HEK293T (cell line): ENCODE results near the gene ARMC5.
"Not testable (repeated sequence)": the region's sequence is repeated elsewhere in the genome, so short reads cannot be mapped to it uniquely, and the experiment has no call there.

Source experiments
- CTCF ChIA-PET: fragments of 350-600 bp; formaldehyde crosslinking; extraction: SDS; loops from one replicate; lab custom pipeline; 2021; ENCODE audit warnings: antibody characterized with exemption, inconsistent platforms; lab: Yijun Ruan, JAX
- POLR2A ChIA-PET: fragments of 350-600 bp; formaldehyde crosslinking; extraction: SDS; loops from one replicate; lab custom pipeline; 2020; ENCODE audit warnings: antibody characterized with exemption, inconsistent platforms; lab: Yijun Ruan, JAX
- DNase-seq: peaks from one replicate; pipeline ENCODE4 v3.0.0; 2012; ENCODE audit warnings: mixed read lengths; ENCODE audit errors: extremely low spot score
- ARNT ChIP-seq: fragments of 450-650 bp; IDR thresholded peaks from 2 replicates; pipeline ENCODE4 v1.6.1; 2017; ENCODE audit warnings: mild to moderate bottlenecking
- BHLHE40 ChIP-seq: fragments of 450-650 bp; IDR thresholded peaks from 2 replicates; pipeline ENCODE4 v1.6.1; 2016; ENCODE audit warnings: mild to moderate bottlenecking, moderate library complexity, borderline replicate concordance
- CTBP1 ChIP-seq: fragments of 450-650 bp; IDR thresholded peaks from 2 replicates; pipeline ENCODE4 v1.6.1; 2016; ENCODE audit warnings: borderline replicate concordance
- ELF4 ChIP-seq: fragments of 450-650 bp; IDR thresholded peaks from 2 replicates; pipeline ENCODE4 v1.6.1; 2017; ENCODE audit warnings: antibody characterized with exemption
- FOXA1 ChIP-seq: fragments of 450-650 bp; IDR thresholded peaks from 2 replicates; pipeline ENCODE4 v1.6.1; 2016; ENCODE audit warnings: mild to moderate bottlenecking
- FOXK2 ChIP-seq: fragments of 450-650 bp; IDR thresholded peaks from 2 replicates; pipeline ENCODE4 v1.6.1; 2016; ENCODE audit warnings: mild to moderate bottlenecking
- FOXM1 ChIP-seq: fragments of 450-650 bp; IDR thresholded peaks from 2 replicates; pipeline ENCODE4 v1.6.1; 2017; ENCODE audit warnings: mild to moderate bottlenecking, borderline replicate concordance
- HDGF ChIP-seq: fragments of 450-650 bp; IDR thresholded peaks from 2 replicates; pipeline ENCODE4 v1.6.1; 2017; ENCODE audit warnings: antibody characterized with exemption, borderline replicate concordance
- L3MBTL2 ChIP-seq: fragments of 450-650 bp; conservative IDR thresholded peaks from 2 replicates; pipeline ENCODE4 v1.6.1; 2016; ENCODE audit warnings: mild to moderate bottlenecking
- LEF1 ChIP-seq: fragments of 450-650 bp; IDR thresholded peaks from 2 replicates; pipeline ENCODE4 v1.6.1; 2017; ENCODE audit warnings: mild to moderate bottlenecking, borderline replicate concordance
- NFRKB ChIP-seq: fragments of 450-650 bp; IDR thresholded peaks from 2 replicates; pipeline ENCODE4 v1.6.1; 2016; ENCODE audit warnings: mild to moderate bottlenecking, moderate library complexity
- PKNOX1 ChIP-seq: fragments of 450-650 bp; IDR thresholded peaks from 2 replicates; pipeline ENCODE4 v1.6.1; 2016
- SP1 ChIP-seq: fragments of 450-650 bp; IDR thresholded peaks from 2 replicates; pipeline ENCODE4 v1.6.1; 2017
- SUZ12 ChIP-seq: fragments of 450-650 bp; IDR thresholded peaks from 2 replicates; pipeline ENCODE4 v1.6.1; 2016; ENCODE audit warnings: mild to moderate bottlenecking
- TARDBP ChIP-seq: fragments of 450-650 bp; IDR thresholded peaks from 2 replicates; pipeline ENCODE4 v1.6.1; 2016
- ZNF384 ChIP-seq: fragments of 450-650 bp; IDR thresholded peaks from 2 replicates; pipeline ENCODE4 v1.6.1; 2016

ARMC5 gene

GRCh38 chr16:31430380-31431052, 28.8 kb upstream of the ARMC5 start:
- no peak for DNase-seq
- ChIA-PET POLR2A (interaction anchor here (1.4 kb wide), 1 partner anchor 8 kb away, joined by 3 read pairs; no protein-coding TSS in a partner anchor), CTCF (interaction anchor here (0.7 kb wide), 1 partner anchor 333 kb away, joined by 5 read pairs; no protein-coding TSS in a partner anchor)
- TF ChIP-seq SUZ12, result no peak
- no peak for TF ChIP-seq NFRKB
- no peak for TF ChIP-seq FOXA1
- no peak for TF ChIP-seq FOXM1
- no peak for TF ChIP-seq ELF4
- no peak for TF ChIP-seq FOXK2

- ChIA-PET POLR2A (no interaction called here), CTCF (no interaction called here)
- TF ChIP-seq CTBP1, result no peak
- no peak for TF ChIP-seq NFRKB
- no peak for TF ChIP-seq L3MBTL2
- TF ChIP-seq PKNOX1, result no peak
- no peak for TF ChIP-seq SP1
- TF ChIP-seq FOXA1, result no peak
- no peak for TF ChIP-seq SUZ12
- no peak for TF ChIP-seq BHLHE40
- no peak for TF ChIP-seq ARNT
- no peak for TF ChIP-seq HDGF
- no peak for TF ChIP-seq FOXM1
- TF ChIP-seq ZNF384, result no peak
- no peak for TF ChIP-seq FOXK2
- no peak for DNase-seq
Measured at GRCh38 chr16:31435341-31436220, 23.7 kb upstream of the ARMC5 start.

GRCh38 chr16:31436221-31437045, 22.9 kb upstream of the ARMC5 start:
- no peak for DNase-seq
- CTCF ChIA-PET, result no interaction called here
- TF ChIP-seq ZNF384 (no peak), ELF4 (no peak), L3MBTL2 (no peak), FOXM1 (no peak), ARNT (no peak), SP1 (no peak), FOXA1 (no peak), SUZ12 (no peak), TARDBP (no peak), FOXK2 (no peak), LEF1 (no peak), CTBP1 (no peak), BHLHE40 (no peak), HDGF (no peak), PKNOX1 (no peak), NFRKB (no peak)
- POLR2A ChIA-PET, result no interaction called here

- DNase-seq, result no peak
- POLR2A ChIA-PET, result no interaction called here
- CTCF ChIA-PET, result no interaction called here
Measured at GRCh38 chr16:31438414-31438813, 20.9 kb upstream of the ARMC5 start.

GRCh38 chr16:31439023-31439422, 20.3 kb upstream of the ARMC5 start:
- CTCF ChIA-PET, DNase-seq, POLR2A ChIA-PET: not testable (repeated sequence)

More at GRCh38 chr16:31438414-31438813, 20.9 kb upstream of the ARMC5 start:
- no peak for TF ChIP-seq L3MBTL2
- no peak for TF ChIP-seq HDGF
- TF ChIP-seq FOXA1, result no peak
- no peak for TF ChIP-seq ELF4
- no peak for TF ChIP-seq TARDBP
- TF ChIP-seq SUZ12, result no peak
- no peak for TF ChIP-seq SP1
- no peak for TF ChIP-seq FOXK2
- TF ChIP-seq LEF1, result no peak
- no peak for TF ChIP-seq BHLHE40
- no peak for TF ChIP-seq ZNF384
- TF ChIP-seq PKNOX1, result no peak
